Measurements from ENCODE around the gene ASB14.

DNA sequence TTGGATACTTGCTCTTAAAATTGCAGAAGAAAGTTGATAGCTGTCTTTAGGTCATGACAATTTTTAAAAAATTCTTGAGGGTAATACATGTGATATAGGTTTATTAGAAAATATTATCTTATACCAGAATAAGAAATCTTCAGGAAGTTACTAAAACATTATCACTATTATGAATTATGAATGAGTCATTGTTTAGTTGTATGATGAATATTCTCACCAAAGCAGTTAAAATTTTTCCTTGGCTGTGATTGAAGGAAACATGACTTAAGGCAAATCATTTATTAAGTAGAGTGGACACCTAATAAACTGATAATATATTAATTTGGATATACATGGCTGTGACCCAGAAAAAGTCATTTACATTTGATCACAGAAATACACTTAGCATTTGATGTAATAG lies 34.8 kb downstream of the ASB14 start:
- TF ChIP-seq ZNF8 (CRISPR knock-in tag; IDR thresholded peaks at IDR 0.05) (no peak), PPARA (CRISPR knock-in tag; IDR thresholded peaks at IDR 0.05; ENCODE audit: borderline replicate concordance) (no peak), RARB (CRISPR knock-in tag; IDR thresholded peaks at IDR 0.05) (no peak), ESRRG (CRISPR knock-in tag; IDR thresholded peaks at IDR 0.05) (no peak), ZFP30 (CRISPR knock-in tag; IDR thresholded peaks at IDR 0.05) (no peak)

Measured in SK-N-SH treated with all-trans-retinoic acid at 6 μM for 48 hours (cell line).